ENCODE results near the gene NRP1. TPM values are rescaled to one million over a fixed set of nuclear protein-coding genes. Genes with fewer than 3 reads are reported as not detected.

NRP1 gene
- total and polyA plus RNA-seq, 2 donors (not counting 3 experiments of a cell fraction or from before 2014, with no cell fraction given): 122 to 306 TPM

DNA sequence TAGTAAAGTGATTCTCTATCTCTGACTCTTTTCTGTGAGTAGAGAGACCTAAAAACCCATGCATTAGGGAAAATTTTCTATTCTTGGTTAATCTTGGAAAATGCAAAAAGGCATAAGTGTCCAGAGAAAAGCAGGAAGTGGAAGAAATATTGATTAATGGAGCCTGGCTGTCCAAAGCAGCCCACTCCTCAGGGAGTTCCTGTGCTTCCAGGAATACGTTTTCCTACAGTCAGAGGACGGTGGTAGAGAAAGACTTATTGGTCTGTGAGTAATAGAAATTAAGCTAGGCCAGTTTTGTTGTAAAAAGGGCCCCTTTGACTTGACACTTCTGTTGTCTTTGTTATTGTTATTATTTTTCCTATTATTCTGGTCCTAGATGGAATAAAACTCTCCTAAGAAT lies 157.8 kb downstream of the NRP1 start:
- ChIA-PET CTCF (interaction anchor here (1.3 to 1.9 kb wide), 2 partner anchors 17 to 21 kb away, joined by 3 to 6 read pairs; no protein-coding TSS in a partner anchor), POLR2A (no interaction called here)
- H3K36me3 ChIP-seq (ENCODE audit: control insufficient read depth in 2 of 2, extremely low read depth in 1 of 2, insufficient read depth in 2 of 2, low read length in 2 of 2): peaks cover 7 to 9% of the 10 kb centered on the region in 2 experiments
- no peaks in the 10 kb centered on the region for H4K20me1 ChIP-seq (replicated peaks; ENCODE audit: control insufficient read depth, extremely low read depth, insufficient read depth, low read length)
- TF ChIP-seq GATA2 (IDR thresholded peaks at IDR 0.05; ENCODE audit: insufficient read depth, insufficient read length, low read depth, low read length) (no peak), POLR2AphosphoS5 (IDR thresholded peaks at IDR 0.05; ENCODE audit: insufficient read depth, low read depth, low read length) (no peak), MYC (IDR thresholded peaks at IDR 0.05; ENCODE audit: low read depth, low read length) (no peak), EZH2 (IDR thresholded peaks at IDR 0.05; ENCODE audit: borderline replicate concordance, low read depth, low read length, severe bottlenecking) (no peak), FOS (IDR thresholded peaks at IDR 0.05; ENCODE audit: borderline replicate concordance, insufficient read depth, low read length) (no peak), JUN (IDR thresholded peaks at IDR 0.05; ENCODE audit: borderline replicate concordance, insufficient read depth, insufficient read length, low read depth) (no peak), POLR2A (IDR thresholded peaks at IDR 0.05; ENCODE audit: low read depth, low read length) (peak; percentile 26)
- TF ChIP-seq, protein P1, sequence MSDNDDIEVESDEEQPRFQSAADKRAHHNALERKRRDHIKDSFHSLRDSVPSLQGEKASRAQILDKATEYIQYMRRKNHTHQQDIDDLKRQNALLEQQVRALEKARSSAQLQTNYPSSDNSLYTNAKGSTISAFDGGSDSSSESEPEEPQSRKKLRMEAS (IDR thresholded peaks at IDR 0.05; ENCODE audit: insufficient read depth, insufficient read length): no peak
- TF ChIP-seq, protein P2, sequence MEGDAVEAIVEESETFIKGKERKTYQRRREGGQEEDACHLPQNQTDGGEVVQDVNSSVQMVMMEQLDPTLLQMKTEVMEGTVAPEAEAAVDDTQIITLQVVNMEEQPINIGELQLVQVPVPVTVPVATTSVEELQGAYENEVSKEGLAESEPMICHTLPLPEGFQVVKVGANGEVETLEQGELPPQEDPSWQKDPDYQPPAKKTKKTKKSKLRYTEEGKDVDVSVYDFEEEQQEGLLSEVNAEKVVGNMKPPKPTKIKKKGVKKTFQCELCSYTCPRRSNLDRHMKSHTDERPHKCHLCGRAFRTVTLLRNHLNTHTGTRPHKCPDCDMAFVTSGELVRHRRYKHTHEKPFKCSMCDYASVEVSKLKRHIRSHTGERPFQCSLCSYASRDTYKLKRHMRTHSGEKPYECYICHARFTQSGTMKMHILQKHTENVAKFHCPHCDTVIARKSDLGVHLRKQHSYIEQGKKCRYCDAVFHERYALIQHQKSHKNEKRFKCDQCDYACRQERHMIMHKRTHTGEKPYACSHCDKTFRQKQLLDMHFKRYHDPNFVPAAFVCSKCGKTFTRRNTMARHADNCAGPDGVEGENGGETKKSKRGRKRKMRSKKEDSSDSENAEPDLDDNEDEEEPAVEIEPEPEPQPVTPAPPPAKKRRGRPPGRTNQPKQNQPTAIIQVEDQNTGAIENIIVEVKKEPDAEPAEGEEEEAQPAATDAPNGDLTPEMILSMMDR (IDR thresholded peaks at IDR 0.05; ENCODE audit: extremely low read depth in 1 of 2, insufficient read depth in 1 of 2, low read depth in 1 of 2, low read length in 2 of 2): no peak
- H3K4me2 ChIP-seq (ENCODE audit: insufficient read depth, low read length): no peak overlapping the region
- no peak overlapping the region for H3K27ac ChIP-seq (ENCODE audit: insufficient read depth, low read depth, low read length)
- dilution Hi-C loops (cut with MboI; ENCODE audit: extremely low pct_ligation_motif_present, low sequenced_read_pairs): no loop called here
- H3K9me3 ChIP-seq (replicated peaks; ENCODE audit: control insufficient read depth, insufficient read depth, low read length): no peaks in the 10 kb centered on the region
- no peaks in the 10 kb centered on the region for H3K27me3 ChIP-seq (ENCODE audit: control insufficient read depth in 2 of 2, insufficient read depth in 2 of 2, low read length in 2 of 2)
- FAIRE-seq: no peak
- no peak overlapping the region for H2AFZ ChIP-seq (ENCODE audit: low read depth, low read length)
- no peak overlapping the region for H3K4me3 ChIP-seq (replicated peaks in 1 of 3; ENCODE audit: insufficient read depth in 1 of 3, low read depth in 1 of 3, low read length in 3 of 3)
- no peaks in the 10 kb centered on the region for H3K9me1 ChIP-seq (replicated peaks; ENCODE audit: control insufficient read depth, extremely low read depth, insufficient read depth, low read length)
- intact Hi-C loops (cut with micrococcal nuclease): loop anchor here (5.0 kb wide), 1 partner anchor 59 kb away; no protein-coding TSS in a partner anchor
- DNase-seq (ENCODE audit: low read depth, low spot score): no peak
- peaks cover 31% of the 10 kb centered on the region for H3K4me1 ChIP-seq (ENCODE audit: control insufficient read depth, extremely low read depth, insufficient read depth, low read length)
- no TSS peak for BruUV-seq (replicated peaks)
- no peaks in the 10 kb centered on the region for H3K79me2 ChIP-seq (ENCODE audit: control insufficient read depth, insufficient read depth, low read length)
- H3K9ac ChIP-seq (replicated peaks; ENCODE audit: extremely low read depth, insufficient read depth, low read length): no peak overlapping the region

All from endothelial cell of umbilical vein (primary cell).